Stimulated activated CD4-positive, alpha-beta T cell treated with anti-CD3 and anti-CD28 coated beads, TNF-alpha, amount 100 ng/mL, for 24 hours (primary cell): ENCODE data around the gene WDR1.

ENCODE experiments used
- DNase-seq, 3 experiments: peaks; one replicate each; pipeline ENCODE4 v3.0.0-alpha.2; 2020; ENCODE audit warnings: low read depth in 3 of 3

WDR1 gene

GRCh38 chr4:10072420-10073017 is 44.1 kb downstream of the WDR1 start:
- no peak for DNase-seq

- DNase-seq = no peak
These were observed 47.4 kb downstream of the WDR1 start for GRCh38 chr4:10069075-10069642.

- no peak for DNase-seq
These were observed 49.6 kb downstream of the WDR1 start for GRCh38 chr4:10066670-10067651.

GRCh38 chr4:10066206-10066605 is 50.4 kb downstream of the WDR1 start:
- DNase-seq = no peak

- DNase-seq = no peak
These were observed 52.9 kb downstream of the WDR1 start for GRCh38 chr4:10063544-10064300.

GRCh38 chr4:10061650-10062415 is 54.8 kb downstream of the WDR1 start:
- DNase-seq = no peak

GRCh38 chr4:10058371-10058770 is 58.2 kb downstream of the WDR1 start:
- no peak for DNase-seq

GRCh38 chr4:10057023-10057395 is 59.6 kb downstream of the WDR1 start:
- DNase-seq = no peak

- DNase-seq = no peak
These were observed 60.1 kb downstream of the WDR1 start for GRCh38 chr4:10056334-10057022.

- no peak for DNase-seq
These were observed 60.7 kb downstream of the WDR1 start for GRCh38 chr4:10055871-10056270.

- no peak for DNase-seq
These were observed 62.0 kb downstream of the WDR1 start for GRCh38 chr4:10054571-10055041.

- DNase-seq = no peak
These were observed 62.8 kb downstream of the WDR1 start for GRCh38 chr4:10053635-10054453.

- no peak for DNase-seq
These were observed 65.0 kb downstream of the WDR1 start for GRCh38 chr4:10051517-10052135.

GRCh38 chr4:10050721-10051120 is 65.9 kb downstream of the WDR1 start:
- DNase-seq = no peak

GRCh38 chr4:10050261-10050661 is 66.3 kb downstream of the WDR1 start:
- DNase-seq = no peak

GRCh38 chr4:10048941-10049697 is 67.5 kb downstream of the WDR1 start:
- no peak for DNase-seq

GRCh38 chr4:10047967-10048366 is 68.6 kb downstream of the WDR1 start:
- no peak for DNase-seq

GRCh38 chr4:10046471-10046870 is 70.1 kb downstream of the WDR1 start:
- DNase-seq = no peak
